ENCODE measurements around the gene COA8. TPM values are rescaled to one million over a fixed set of nuclear protein-coding genes. Genes with fewer than 3 reads are reported as not detected.

The COA8 gene
- total and polyA plus RNA-seq, 2 donors (not counting 3 experiments of a cell fraction or from before 2014, with no cell fraction given) = 19.1 to 46.4 TPM

- H3K9me3 ChIP-seq (replicated peaks; ENCODE audit: control insufficient read depth, insufficient read depth, low read length) = no peaks in the 10 kb centered on the region
- peaks cover 14 to 18% of the 10 kb centered on the region in 2 experiments for H3K36me3 ChIP-seq (ENCODE audit: control insufficient read depth in 2 of 2, extremely low read depth in 1 of 2, insufficient read depth in 2 of 2, low read length in 2 of 2)
- no peak overlapping the region for H3K4me3 ChIP-seq (replicated peaks in 1 of 3; ENCODE audit: insufficient read depth in 1 of 3, low read depth in 1 of 3, low read length in 3 of 3)
- intact Hi-C loops (cut with micrococcal nuclease) (no loop called here), dilution Hi-C loops (cut with MboI; ENCODE audit: extremely low pct_ligation_motif_present, low sequenced_read_pairs) (no loop called here)
- TF ChIP-seq JUN (IDR thresholded peaks at IDR 0.05; ENCODE audit: borderline replicate concordance, insufficient read depth, insufficient read length, low read depth) (no peak), CTCF (IDR thresholded peaks at IDR 0.05; ENCODE audit: extremely low read depth in 1 of 2, insufficient read depth in 1 of 2, low read depth in 1 of 2, low read length in 2 of 2) (no peak), MAX (IDR thresholded peaks at IDR 0.05; ENCODE audit: insufficient read depth, insufficient read length) (no peak)
- H3K27ac ChIP-seq (ENCODE audit: insufficient read depth, low read depth, low read length) = no peak overlapping the region
- H4K20me1 ChIP-seq (replicated peaks; ENCODE audit: control insufficient read depth, extremely low read depth, insufficient read depth, low read length) = peaks cover 3% of the 10 kb centered on the region
- ChIA-PET POLR2A (no interaction called here), CTCF (no interaction called here)
- BruUV-seq (replicated peaks) = no TSS peak
- no peaks in the 10 kb centered on the region for H3K9me1 ChIP-seq (replicated peaks; ENCODE audit: control insufficient read depth, extremely low read depth, insufficient read depth, low read length)
- H3K79me2 ChIP-seq (ENCODE audit: control insufficient read depth, insufficient read depth, low read length) = peaks cover 19% of the 10 kb centered on the region
- no peak overlapping the region for H3K9ac ChIP-seq (replicated peaks; ENCODE audit: extremely low read depth, insufficient read depth, low read length)
- H3K27me3 ChIP-seq (ENCODE audit: control insufficient read depth in 2 of 2, insufficient read depth in 2 of 2, low read length in 2 of 2) = no peaks in the 10 kb centered on the region
- peaks cover 15% of the 10 kb centered on the region for H3K4me1 ChIP-seq (ENCODE audit: control insufficient read depth, extremely low read depth, insufficient read depth, low read length)
- no peak for DNase-seq (ENCODE audit: low read depth, low spot score)
- FAIRE-seq = no peak
- H2AFZ ChIP-seq (ENCODE audit: low read depth, low read length) = no peak overlapping the region
- no peak overlapping the region for H3K4me2 ChIP-seq (ENCODE audit: insufficient read depth, low read length)
Observed at GRCh38 chr14:103578401-103579075, 15.8 kb downstream of the COA8 start.

- peaks cover 12 to 14% of the 10 kb centered on the region in 2 experiments for H3K36me3 ChIP-seq (ENCODE audit: control insufficient read depth in 2 of 2, extremely low read depth in 1 of 2, insufficient read depth in 2 of 2, low read length in 2 of 2)
- no peak overlapping the region for H2AFZ ChIP-seq (ENCODE audit: low read depth, low read length)
- no TSS peak for BruUV-seq (replicated peaks)
- H3K9me3 ChIP-seq (replicated peaks; ENCODE audit: control insufficient read depth, insufficient read depth, low read length) = no peaks in the 10 kb centered on the region
- no peaks in the 10 kb centered on the region for H3K9me1 ChIP-seq (replicated peaks; ENCODE audit: control insufficient read depth, extremely low read depth, insufficient read depth, low read length)
- no peaks in the 10 kb centered on the region for H3K27me3 ChIP-seq (ENCODE audit: control insufficient read depth in 2 of 2, insufficient read depth in 2 of 2, low read length in 2 of 2)
- intact Hi-C loops (cut with micrococcal nuclease) = no loop called here
- no peak overlapping the region for H3K9ac ChIP-seq (replicated peaks; ENCODE audit: extremely low read depth, insufficient read depth, low read length)
- H4K20me1 ChIP-seq (replicated peaks; ENCODE audit: control insufficient read depth, extremely low read depth, insufficient read depth, low read length) = peaks cover 3% of the 10 kb centered on the region
- dilution Hi-C loops (cut with MboI; ENCODE audit: extremely low pct_ligation_motif_present, low sequenced_read_pairs) = no loop called here
- FAIRE-seq (no peak), DNase-seq (ENCODE audit: low read depth, low spot score) (no peak)
- no peak overlapping the region for H3K27ac ChIP-seq (ENCODE audit: insufficient read depth, low read depth, low read length)
- H3K79me2 ChIP-seq (ENCODE audit: control insufficient read depth, insufficient read depth, low read length) = peaks cover 16% of the 10 kb centered on the region
- ChIA-PET CTCF (interaction anchor here (0.7 to 1.5 kb wide), 2 partner anchors 62 to 319 kb away, joined by 3 read pairs; no protein-coding TSS in a partner anchor), POLR2A (no interaction called here)
- H3K4me2 ChIP-seq (ENCODE audit: insufficient read depth, low read length) = no peak overlapping the region
- peaks cover 13% of the 10 kb centered on the region for H3K4me1 ChIP-seq (ENCODE audit: control insufficient read depth, extremely low read depth, insufficient read depth, low read length)
- H3K4me3 ChIP-seq (replicated peaks in 1 of 3; ENCODE audit: insufficient read depth in 1 of 3, low read depth in 1 of 3, low read length in 3 of 3) = no peak overlapping the region
- no peak for TF ChIP-seq JUN (IDR thresholded peaks at IDR 0.05; ENCODE audit: borderline replicate concordance, insufficient read depth, insufficient read length, low read depth)
- TF ChIP-seq GATA2 (IDR thresholded peaks at IDR 0.05; ENCODE audit: insufficient read depth, insufficient read length, low read depth, low read length) = no peak
- no peak for TF ChIP-seq FOS (IDR thresholded peaks at IDR 0.05; ENCODE audit: borderline replicate concordance, insufficient read depth, low read length)
- TF ChIP-seq POLR2A (IDR thresholded peaks at IDR 0.05; ENCODE audit: low read depth, low read length) = no peak
- no peak for TF ChIP-seq CTCF (IDR thresholded peaks at IDR 0.05; ENCODE audit: extremely low read depth in 1 of 2, insufficient read depth in 1 of 2, low read depth in 1 of 2, low read length in 2 of 2)
- TF ChIP-seq EZH2 (IDR thresholded peaks at IDR 0.05; ENCODE audit: borderline replicate concordance, low read depth, low read length, severe bottlenecking) = no peak
Observed at GRCh38 chr14:103581206-103581605, 18.4 kb downstream of the COA8 start.
